Measurements from ENCODE around the gene GALNT16. TPM values are rescaled to one million over a fixed set of nuclear protein-coding genes. Genes with fewer than 3 reads are reported as not detected.

GALNT16 gene
- total RNA-seq, 4 donors from 2014 or later = 2.1 to 4.6 (median 3.4) TPM

GRCh38 chr14:69319911-69320310, 60.0 kb downstream of the GALNT16 start:
- Histone ChIP-seq H3K36me3 (no peaks in the 10 kb centered on the region), H3K4me3 (no peak overlapping the region), H3K27ac (no peak overlapping the region), H3K4me1 (peaks cover 22% of the 10 kb centered on the region), H3K27me3 (no peaks in the 10 kb centered on the region), H3K9me3 (no peaks in the 10 kb centered on the region)
- DNase-seq (ENCODE audit: low spot score in 2 of 2) = peak in 1 of 2 donors; percentile 29
- no peak for TF ChIP-seq POLR2AphosphoS5 (IDR thresholded peaks at IDR 0.05)
- TF ChIP-seq POLR2A (IDR thresholded peaks at IDR 0.05) = no peak
- TF ChIP-seq EP300 (IDR thresholded peaks at IDR 0.05) = no peak
- no peak for TF ChIP-seq CTCF (IDR thresholded peaks at IDR 0.05)
- WGBS = 95% methylated on average over 8 of the region's 8 CpGs

GRCh38 chr14:69320581-69321365, 60.8 kb downstream of the GALNT16 start:
- no peaks in the 10 kb centered on the region for H3K9me3 ChIP-seq
- H3K27me3 ChIP-seq = no peaks in the 10 kb centered on the region
- DNase-seq (ENCODE audit: low spot score in 2 of 2) = peak; percentile 38 to 48
- WGBS = 89% methylated on average over 14 of the region's 18 CpGs
- H3K4me3 ChIP-seq = no peak overlapping the region
- peaks cover 22% of the 10 kb centered on the region for H3K4me1 ChIP-seq
- no peak overlapping the region for H3K27ac ChIP-seq
- TF ChIP-seq POLR2A (IDR thresholded peaks at IDR 0.05) (no peak), POLR2AphosphoS5 (IDR thresholded peaks at IDR 0.05) (no peak), EP300 (IDR thresholded peaks at IDR 0.05) (no peak), CTCF (IDR thresholded peaks at IDR 0.05) (no peak)
- no peaks in the 10 kb centered on the region for H3K36me3 ChIP-seq

- Histone ChIP-seq H3K4me1 (peaks cover 17% of the 10 kb centered on the region), H3K36me3 (no peaks in the 10 kb centered on the region), H3K9me3 (no peaks in the 10 kb centered on the region), H3K27ac (no peak overlapping the region), H3K4me3 (no peak overlapping the region), H3K27me3 (no peaks in the 10 kb centered on the region)
- no peak for TF ChIP-seq CTCF (IDR thresholded peaks at IDR 0.05)
- WGBS = 69% methylated on average over 8 of the region's 11 CpGs
- DNase-seq (ENCODE audit: low spot score in 2 of 2) = peak; percentile 58 to 59
These were observed 61.8 kb downstream of the GALNT16 start for GRCh38 chr14:69321601-69322330.

GRCh38 chr14:69323266-69323998, 63.5 kb downstream of the GALNT16 start:
- Histone ChIP-seq H3K4me3 (no peak overlapping the region), H3K4me1 (peaks cover 7% of the 10 kb centered on the region), H3K27me3 (no peaks in the 10 kb centered on the region), H3K27ac (no peak overlapping the region), H3K36me3 (no peaks in the 10 kb centered on the region), H3K9me3 (no peaks in the 10 kb centered on the region)
- peak; percentile 50 to 59 for DNase-seq (ENCODE audit: low spot score in 2 of 2)
- WGBS = 89% methylated on average over 11 of the region's 11 CpGs
- TF ChIP-seq CTCF (IDR thresholded peaks at IDR 0.05) (no peak), EP300 (IDR thresholded peaks at IDR 0.05) (no peak), POLR2AphosphoS5 (IDR thresholded peaks at IDR 0.05) (no peak), POLR2A (IDR thresholded peaks at IDR 0.05) (no peak)

- Histone ChIP-seq H3K36me3 (no peaks in the 10 kb centered on the region), H3K27ac (no peak overlapping the region), H3K27me3 (no peaks in the 10 kb centered on the region), H3K9me3 (no peaks in the 10 kb centered on the region), H3K4me1 (peaks cover 7% of the 10 kb centered on the region), H3K4me3 (no peak overlapping the region)
- no peak for DNase-seq (ENCODE audit: low spot score in 2 of 2)
- TF ChIP-seq EP300 (IDR thresholded peaks at IDR 0.05) (no peak), POLR2AphosphoS5 (IDR thresholded peaks at IDR 0.05) (no peak), POLR2A (IDR thresholded peaks at IDR 0.05) (no peak), CTCF (IDR thresholded peaks at IDR 0.05) (no peak)
- 100% methylated on average over 1 of the region's 1 CpG for WGBS
These were observed 64.0 kb downstream of the GALNT16 start for GRCh38 chr14:69323999-69324282.

Measured in suprapubic skin (tissue), 4 donors.